IPS-NIHi11 (cell line): Measurements from ENCODE around the gene DGKZ.

Source experiments
- DNase-seq: peaks from one replicate; pipeline ENCODE4 v3.0.0; 2012; ENCODE audit warnings: mixed read lengths, low spot score

Gene DGKZ

DNA sequence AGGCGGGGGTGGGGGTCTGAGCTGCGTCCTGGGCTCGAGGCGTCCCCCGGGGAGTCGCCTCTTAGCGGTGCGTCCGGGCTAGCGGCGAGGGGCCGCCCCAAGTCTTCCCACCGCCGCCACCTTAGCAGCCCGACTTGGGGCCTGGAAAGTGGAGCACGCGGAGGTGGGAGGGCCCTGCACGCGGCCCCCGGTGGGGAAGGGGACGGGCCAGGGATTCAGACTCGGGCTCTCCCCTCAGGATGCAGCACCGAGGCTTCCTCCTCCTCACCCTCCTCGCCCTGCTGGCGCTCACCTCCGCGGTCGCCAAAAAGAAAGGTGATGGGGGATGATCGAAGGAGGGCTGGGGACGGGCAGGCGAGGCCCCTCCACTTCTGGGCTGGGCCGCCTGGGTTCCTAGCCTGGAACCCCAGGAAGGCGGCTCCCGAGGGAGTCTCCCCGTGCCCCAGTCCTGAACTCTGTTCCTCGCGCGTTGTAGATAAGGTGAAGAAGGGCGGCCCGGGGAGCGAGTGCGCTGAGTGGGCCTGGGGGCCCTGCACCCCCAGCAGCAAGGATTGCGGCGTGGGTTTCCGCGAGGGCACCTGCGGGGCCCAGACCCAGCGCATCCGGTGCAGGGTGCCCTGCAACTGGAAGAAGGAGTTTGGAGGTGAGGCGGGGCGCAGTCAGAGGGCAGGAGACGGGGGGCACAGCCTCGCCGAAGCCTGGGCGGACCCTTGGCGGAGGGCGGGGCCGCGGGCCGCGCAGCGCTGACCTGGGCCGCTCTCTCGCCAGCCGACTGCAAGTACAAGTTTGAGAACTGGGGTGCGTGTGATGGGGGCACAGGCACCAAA lies 34.8 kb downstream of the DGKZ start:
- no peak for DNase-seq

DNA sequence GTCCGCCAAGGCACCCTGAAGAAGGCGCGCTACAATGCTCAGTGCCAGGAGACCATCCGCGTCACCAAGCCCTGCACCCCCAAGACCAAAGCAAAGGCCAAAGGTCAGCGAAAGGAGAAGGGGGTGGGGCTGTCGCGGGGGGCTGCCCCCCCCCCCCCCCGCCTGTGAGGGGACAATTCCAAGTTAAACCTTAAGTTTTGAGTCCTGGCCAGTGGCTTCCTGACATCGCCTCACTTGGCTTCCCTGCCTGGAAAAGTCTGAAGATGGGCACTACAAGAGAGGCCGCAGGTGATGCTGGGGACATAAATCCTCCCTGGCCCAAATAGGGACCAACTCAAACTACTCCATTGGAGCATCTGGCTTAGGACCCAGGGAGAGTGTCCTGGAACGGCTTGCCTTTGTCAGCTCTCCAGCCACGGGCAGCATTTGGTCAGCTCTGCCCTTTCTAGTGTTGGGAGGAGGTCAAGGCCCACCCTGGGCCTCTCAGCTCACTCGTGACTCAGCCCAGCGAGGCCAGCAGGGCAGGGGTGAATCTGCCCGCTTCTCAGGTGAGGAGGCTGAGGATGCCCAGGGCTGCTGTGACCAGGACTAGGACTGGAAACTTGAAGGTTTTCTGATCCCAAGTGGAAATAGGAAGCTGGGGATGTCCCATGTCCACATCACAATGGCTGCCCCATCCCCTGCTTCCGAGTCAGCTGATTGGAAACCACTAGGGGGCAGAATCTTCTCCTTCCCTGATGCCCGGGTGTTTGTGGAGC lies 35.6 kb downstream of the DGKZ start:
- DNase-seq, result peak; percentile 63

DNA sequence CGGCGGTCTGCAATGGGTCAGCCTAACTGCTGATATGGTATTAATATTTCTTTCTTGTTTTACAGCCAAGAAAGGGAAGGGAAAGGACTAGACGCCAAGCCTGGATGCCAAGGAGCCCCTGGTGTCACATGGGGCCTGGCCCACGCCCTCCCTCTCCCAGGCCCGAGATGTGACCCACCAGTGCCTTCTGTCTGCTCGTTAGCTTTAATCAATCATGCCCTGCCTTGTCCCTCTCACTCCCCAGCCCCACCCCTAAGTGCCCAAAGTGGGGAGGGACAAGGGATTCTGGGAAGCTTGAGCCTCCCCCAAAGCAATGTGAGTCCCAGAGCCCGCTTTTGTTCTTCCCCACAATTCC lies 36.1 kb downstream of the DGKZ start:
- no peak for DNase-seq

DNA sequence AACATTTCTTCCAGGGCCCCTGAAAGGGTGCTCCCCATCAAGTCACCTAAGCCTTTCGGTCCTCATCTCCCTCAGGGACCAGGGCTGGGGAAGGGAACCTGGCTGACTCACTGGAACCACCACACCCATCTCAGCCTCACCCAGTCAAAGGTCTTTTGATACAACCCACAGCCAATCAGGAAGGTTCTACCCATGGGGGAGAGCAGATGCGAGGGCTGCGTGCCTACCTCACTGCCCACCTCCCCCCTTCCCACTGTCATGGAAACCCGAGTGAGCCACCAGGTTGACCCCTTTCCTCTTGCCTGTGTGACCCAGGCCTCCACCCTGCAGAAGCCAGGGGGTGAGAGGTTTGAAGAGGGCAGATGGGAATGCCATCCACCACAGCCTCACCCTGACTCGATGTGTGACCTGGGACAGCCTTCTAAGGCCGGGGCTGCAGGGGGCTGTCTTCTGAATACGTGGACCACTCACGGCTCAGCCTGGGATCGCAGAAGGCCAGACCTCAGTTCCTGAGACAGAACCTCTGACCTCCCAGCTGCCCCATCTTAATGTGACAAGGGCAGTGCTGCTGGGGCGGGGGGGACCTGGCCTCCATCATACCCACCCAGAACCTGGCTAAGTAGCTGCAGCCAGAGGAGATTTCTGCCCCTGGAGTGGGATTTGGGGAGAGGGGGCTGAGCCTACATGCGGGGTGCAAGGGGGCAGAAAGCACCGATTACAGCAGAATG lies 36.9 kb downstream of the DGKZ start:
- no peak for DNase-seq

GRCh38 chr11:46385169-46386004 lies 38.1 kb downstream of the DGKZ start:
- no peak for DNase-seq

DNA sequence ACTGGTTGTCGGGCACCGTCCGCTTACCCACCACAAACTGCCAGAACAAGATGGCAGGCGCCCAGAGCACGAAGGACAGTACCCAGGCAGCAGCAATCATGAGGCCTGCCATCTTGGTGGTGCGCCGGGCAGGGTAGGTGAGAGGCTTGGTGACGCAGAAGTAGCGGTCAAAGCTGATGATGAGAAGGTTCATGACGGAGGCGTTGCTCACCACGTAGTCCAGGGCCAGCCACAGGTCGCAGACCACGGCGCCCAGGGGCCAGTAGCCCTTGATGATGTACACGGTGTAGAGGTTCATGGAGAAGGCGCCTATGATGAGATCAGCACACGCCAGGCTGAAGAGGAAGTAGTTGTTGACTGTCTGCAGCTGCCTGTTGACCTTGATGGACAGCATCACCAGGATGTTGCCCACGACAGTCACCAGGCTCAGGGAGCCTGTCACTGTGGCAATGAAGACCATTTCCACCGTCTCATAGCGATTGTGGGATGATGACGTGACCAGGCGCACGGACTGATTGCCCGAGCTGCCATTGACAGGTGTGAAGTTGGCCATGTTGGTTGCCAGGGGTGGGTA lies 38.8 kb downstream of the DGKZ start:
- DNase-seq, result no peak

- no peak for DNase-seq
Observed at GRCh38 chr11:46386674-46387073, 39.4 kb downstream of the DGKZ start.

- DNase-seq, result no peak
Observed at GRCh38 chr11:46387456-46387855, 40.2 kb downstream of the DGKZ start.

- DNase-seq, result no peak
Observed at GRCh38 chr11:46387919-46388618, 40.8 kb downstream of the DGKZ start.

- no peak for DNase-seq
Observed at GRCh38 chr11:46388619-46389449, 41.6 kb downstream of the DGKZ start.

DNA sequence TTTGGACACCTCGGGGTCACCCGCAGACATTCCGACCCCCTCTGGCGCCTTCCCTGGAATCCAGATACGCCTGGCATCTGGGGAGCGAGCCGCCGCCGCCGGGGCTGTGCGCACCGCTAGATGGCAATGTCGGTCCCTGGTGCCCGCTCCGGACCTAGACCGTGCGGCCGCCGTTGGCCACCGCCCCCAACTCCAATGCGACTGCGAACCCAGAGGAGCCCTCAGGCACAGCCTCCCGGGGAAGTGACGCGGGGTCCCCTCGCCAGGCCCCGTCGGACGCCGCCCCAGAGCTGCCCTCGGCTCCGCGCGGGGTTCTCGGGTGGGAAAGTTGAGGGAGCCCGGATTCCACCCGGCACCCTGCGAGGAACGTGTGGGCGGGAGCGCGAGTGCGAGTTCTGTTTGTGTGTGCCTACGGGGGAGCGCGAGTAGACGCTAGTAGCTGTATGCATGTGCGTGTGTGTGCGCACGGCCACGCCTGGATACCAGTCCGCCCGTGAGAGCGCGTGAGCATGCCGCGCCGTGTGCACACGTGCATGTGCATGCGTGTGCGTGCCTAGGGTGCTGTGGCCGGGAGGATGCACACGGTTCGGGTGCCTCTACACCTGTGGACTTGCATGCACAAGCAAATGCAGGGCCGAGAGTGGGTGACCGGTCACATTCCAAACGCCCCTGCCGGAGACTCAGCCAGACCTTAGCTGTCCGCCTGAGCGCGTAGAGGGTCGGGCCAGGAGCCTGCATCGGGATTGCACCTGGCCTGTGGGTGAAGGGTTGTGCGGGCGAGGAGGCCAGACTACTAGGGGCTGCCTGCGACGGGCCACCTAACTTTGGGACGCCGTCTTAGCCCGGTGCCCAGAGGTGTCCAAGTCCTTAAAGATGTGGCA lies 42.4 kb downstream of the DGKZ start:
- peak; percentile 88 for DNase-seq

DNA sequence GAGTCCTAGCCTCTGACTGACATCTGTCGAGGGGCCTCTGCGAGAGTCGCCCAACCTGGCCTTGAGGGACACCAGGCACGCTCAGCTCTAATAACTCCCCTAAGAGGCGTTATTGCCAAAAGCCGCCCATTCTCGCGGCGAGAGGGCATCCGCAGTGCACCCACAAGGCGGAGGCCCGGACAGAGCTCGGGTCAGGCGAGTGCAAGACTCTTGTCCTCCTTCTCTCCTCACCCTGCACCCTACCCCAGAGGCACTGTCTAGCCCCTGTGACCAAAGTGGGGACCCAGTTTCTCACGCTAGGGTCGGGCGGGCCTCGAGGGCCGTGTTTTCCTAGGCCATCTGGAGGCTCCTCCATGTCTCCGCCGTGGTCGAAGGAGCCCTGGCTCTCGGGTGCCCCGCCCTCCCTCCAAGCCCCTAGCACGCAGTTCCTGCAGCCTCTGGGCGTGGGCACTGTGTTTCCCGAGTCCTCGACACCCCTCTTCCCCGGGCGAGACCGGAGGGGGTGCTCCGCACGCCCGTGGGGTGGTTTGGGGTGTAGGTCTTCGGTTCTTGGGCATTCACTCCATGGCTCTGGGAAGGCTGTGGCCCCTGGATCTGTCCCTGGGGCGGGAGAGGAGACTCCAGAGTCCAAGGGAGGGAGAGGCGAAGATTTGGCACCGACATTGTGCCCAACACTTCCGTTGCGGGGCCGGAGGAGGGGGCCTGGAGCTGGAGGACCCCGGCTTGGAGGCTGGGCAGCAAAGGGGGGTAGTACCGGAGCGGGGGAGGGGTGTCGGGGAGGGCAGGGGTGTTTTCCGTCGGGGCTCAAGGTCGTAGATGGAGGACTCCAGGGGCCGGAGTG lies 43.3 kb downstream of the DGKZ start:
- no peak for DNase-seq

DNA sequence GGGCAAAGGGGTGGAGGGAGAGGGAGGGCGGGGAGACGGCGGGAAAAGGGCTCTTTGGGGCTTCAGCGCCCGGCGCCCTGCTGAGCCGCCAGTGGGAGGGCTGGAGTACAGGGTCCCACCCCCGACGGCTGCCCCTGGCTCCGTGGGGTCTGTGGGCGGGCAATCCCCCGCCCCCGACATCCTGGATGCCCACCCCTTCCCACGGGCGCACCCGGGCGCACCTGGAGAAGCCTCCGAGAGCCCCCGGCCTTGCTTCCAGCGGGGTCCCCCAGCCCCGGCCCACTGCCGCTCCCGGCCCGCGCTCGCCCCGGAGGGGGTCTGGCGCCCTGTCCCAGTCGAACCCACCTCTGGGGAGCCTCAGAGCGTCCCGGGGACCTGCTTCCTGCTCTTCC lies 43.9 kb downstream of the DGKZ start:
- DNase-seq, result no peak

GRCh38 chr11:46391578-46392420 lies 44.5 kb downstream of the DGKZ start, which contains the start of gene CHRM4:
Gene CHRM4, minus strand, starts transcription at chr11:46391776. Its CDS starts 5,219 bp downstream, at chr11:46386557.
- peak; percentile 84 for DNase-seq

DNA sequence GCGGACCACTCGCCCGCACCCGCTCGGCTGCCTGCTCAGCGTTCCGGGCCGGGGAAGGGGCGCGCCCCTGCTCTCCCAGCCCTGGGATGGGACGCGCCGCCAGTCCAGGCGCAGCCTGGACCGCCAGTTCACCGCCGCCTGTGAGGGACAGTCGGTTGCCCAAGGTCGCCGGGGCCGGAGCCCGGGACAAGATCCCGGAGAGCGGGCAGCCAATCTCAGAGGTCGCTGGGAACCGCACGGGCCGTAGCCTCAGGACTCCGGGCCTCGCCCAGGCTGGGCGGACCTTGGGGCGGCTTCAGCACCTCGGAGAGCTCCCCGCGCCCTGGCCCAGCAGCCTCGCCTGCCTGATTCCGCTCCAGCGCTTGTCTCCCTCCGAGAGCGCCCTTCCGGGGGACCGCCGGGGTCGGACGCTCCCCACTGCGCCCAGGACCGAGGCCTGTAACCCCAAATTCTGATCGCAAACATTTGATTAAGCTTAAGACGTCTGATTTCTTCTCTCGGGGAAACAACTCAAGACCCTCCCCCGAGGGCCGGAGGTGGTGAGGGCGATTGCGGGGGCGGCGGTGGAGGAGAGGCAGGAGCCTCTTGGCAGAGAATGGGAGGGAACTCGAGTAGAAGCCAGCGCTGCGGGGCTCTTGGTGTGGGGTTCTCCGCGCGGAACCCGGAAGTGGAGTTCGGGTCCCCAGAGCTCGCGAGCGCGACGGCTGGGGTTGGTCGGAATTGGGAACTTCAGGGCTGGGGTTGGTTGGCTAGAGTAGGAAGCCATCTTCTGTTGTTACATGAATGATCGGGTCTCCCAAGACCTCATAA lies 45.4 kb downstream of the DGKZ start:
- peak; percentile 98 for DNase-seq

DNA sequence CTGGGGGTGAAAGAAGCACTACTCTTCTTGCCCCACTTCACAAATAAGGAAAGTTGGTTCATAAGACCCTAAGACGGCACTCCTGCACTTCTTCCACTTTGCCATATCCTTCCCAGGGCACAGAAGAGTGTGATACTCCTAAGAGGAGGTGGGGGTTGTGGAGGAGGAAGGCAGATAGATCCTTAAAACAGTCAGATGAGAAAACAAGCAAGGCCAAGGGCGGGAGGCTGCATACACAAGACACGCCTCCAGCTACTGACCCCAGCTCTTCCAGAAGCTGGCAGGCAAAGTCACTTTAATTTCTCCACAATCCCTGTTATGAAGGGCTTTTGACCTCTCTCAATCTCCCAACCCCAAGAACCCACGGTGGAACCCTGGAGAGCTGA lies 46.0 kb downstream of the DGKZ start:
- DNase-seq, result no peak
